Measurements from ENCODE around the gene BCL3. TPM values are rescaled to one million over a fixed set of nuclear protein-coding genes. Genes with fewer than 3 reads are reported as not detected.

The BCL3 gene
- total and polyA plus RNA-seq, 2 of the 13 experiments (the other 11 are each of a cell fraction or from before 2014, with no cell fraction given), result 2.3 to 4.0 TPM

DNA sequence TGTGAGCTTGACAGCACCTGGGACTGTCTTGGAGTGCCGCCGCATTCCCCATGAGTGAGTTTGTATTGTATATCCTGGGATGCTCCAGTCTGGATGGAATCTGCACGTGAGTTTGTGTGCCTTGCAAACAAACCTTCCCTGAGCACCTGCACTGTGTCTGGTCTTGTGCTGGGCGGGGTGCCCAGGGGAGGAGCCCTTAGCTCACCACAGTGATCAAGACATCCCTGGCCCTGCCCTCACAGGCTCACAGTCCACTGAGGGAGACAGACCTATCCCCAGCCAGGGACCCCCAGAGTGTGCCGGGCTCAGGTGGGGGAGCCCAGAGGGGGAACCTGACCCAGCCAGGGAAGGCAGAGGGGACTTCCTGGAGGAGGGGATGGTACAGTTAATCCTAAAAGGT lies 58.7 kb downstream of the BCL3 start (continued):
- TF ChIP-seq, protein P1, sequence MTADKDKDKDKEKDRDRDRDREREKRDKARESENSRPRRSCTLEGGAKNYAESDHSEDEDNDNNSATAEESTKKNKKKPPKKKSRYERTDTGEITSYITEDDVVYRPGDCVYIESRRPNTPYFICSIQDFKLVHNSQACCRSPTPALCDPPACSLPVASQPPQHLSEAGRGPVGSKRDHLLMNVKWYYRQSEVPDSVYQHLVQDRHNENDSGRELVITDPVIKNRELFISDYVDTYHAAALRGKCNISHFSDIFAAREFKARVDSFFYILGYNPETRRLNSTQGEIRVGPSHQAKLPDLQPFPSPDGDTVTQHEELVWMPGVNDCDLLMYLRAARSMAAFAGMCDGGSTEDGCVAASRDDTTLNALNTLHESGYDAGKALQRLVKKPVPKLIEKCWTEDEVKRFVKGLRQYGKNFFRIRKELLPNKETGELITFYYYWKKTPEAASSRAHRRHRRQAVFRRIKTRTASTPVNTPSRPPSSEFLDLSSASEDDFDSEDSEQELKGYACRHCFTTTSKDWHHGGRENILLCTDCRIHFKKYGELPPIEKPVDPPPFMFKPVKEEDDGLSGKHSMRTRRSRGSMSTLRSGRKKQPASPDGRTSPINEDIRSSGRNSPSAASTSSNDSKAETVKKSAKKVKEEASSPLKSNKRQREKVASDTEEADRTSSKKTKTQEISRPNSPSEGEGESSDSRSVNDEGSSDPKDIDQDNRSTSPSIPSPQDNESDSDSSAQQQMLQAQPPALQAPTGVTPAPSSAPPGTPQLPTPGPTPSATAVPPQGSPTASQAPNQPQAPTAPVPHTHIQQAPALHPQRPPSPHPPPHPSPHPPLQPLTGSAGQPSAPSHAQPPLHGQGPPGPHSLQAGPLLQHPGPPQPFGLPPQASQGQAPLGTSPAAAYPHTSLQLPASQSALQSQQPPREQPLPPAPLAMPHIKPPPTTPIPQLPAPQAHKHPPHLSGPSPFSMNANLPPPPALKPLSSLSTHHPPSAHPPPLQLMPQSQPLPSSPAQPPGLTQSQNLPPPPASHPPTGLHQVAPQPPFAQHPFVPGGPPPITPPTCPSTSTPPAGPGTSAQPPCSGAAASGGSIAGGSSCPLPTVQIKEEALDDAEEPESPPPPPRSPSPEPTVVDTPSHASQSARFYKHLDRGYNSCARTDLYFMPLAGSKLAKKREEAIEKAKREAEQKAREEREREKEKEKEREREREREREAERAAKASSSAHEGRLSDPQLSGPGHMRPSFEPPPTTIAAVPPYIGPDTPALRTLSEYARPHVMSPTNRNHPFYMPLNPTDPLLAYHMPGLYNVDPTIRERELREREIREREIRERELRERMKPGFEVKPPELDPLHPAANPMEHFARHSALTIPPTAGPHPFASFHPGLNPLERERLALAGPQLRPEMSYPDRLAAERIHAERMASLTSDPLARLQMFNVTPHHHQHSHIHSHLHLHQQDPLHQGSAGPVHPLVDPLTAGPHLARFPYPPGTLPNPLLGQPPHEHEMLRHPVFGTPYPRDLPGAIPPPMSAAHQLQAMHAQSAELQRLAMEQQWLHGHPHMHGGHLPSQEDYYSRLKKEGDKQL (CRISPR knock-in tag; IDR thresholded peaks at IDR 0.05; ENCODE audit: low read depth), result peak; percentile 70; the same call in 1 of the 2 replicates
- TF ChIP-seq MAF1 (CRISPR knock-in tag; IDR thresholded peaks at IDR 0.05; ENCODE audit: borderline replicate concordance) (no peak), ONECUT2 (CRISPR knock-in tag; IDR thresholded peaks at IDR 0.05) (no peak), GTF3A (CRISPR knock-in tag; conservative IDR thresholded peaks at IDR 0.05) (no peak), LCORL (IDR thresholded peaks at IDR 0.05) (no peak), LCORL (CRISPR knock-in tag; IDR thresholded peaks at IDR 0.05) (peak; percentile 72), HDAC2 (CRISPR knock-in tag; IDR thresholded peaks at IDR 0.05) (peak; percentile 87; the same call in 1 of the 2 replicates), HMG20B (CRISPR knock-in tag; conservative IDR thresholded peaks at IDR 0.05) (0 out of 2 replicates have a peak, but pooled peaks have one; percentile 47), SIX4 (CRISPR knock-in tag; IDR thresholded peaks at IDR 0.05) (no peak)
- TF ChIP-seq, protein P2, sequence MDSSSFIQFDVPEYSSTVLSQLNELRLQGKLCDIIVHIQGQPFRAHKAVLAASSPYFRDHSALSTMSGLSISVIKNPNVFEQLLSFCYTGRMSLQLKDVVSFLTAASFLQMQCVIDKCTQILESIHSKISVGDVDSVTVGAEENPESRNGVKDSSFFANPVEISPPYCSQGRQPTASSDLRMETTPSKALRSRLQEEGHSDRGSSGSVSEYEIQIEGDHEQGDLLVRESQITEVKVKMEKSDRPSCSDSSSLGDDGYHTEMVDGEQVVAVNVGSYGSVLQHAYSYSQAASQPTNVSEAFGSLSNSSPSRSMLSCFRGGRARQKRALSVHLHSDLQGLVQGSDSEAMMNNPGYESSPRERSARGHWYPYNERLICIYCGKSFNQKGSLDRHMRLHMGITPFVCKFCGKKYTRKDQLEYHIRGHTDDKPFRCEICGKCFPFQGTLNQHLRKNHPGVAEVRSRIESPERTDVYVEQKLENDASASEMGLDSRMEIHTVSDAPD (CRISPR knock-in tag; IDR thresholded peaks at IDR 0.05), result no peak; the same call in 1 of the 2 replicates
